Activated CD4-positive, alpha-beta T cell treated with anti-CD3 and anti-CD28 coated beads for 1 hour (primary cell): ENCODE results near the gene DGKZ.

Experiments used
- DNase-seq: peaks from one replicate; pipeline ENCODE4 v3.0.0-alpha.2; 2020

The DGKZ gene

GRCh38 chr11:46348566-46349401 lies 1.5 kb downstream of the DGKZ start:
- DNase-seq: peak; percentile 39

GRCh38 chr11:46350695-46351094 lies 3.4 kb downstream of the DGKZ start:
- no peak for DNase-seq

GRCh38 chr11:46351148-46351547 lies 3.9 kb downstream of the DGKZ start:
- DNase-seq: no peak

- DNase-seq: no peak
These were observed 4.3 kb downstream of the DGKZ start for GRCh38 chr11:46351606-46352005.

GRCh38 chr11:46352063-46352841 lies 5.0 kb downstream of the DGKZ start:
- DNase-seq: peak; percentile 70

GRCh38 chr11:46353698-46354097 lies 6.4 kb downstream of the DGKZ start:
- no peak for DNase-seq

- no peak for DNase-seq
These were observed 9.7 kb downstream of the DGKZ start for GRCh38 chr11:46356924-46357482.

- DNase-seq: no peak
These were observed 10.2 kb downstream of the DGKZ start for GRCh38 chr11:46357483-46357936.

GRCh38 chr11:46359953-46360352 lies 12.7 kb downstream of the DGKZ start:
- DNase-seq: no peak

- no peak for DNase-seq
These were observed 13.6 kb downstream of the DGKZ start for GRCh38 chr11:46360878-46361277.

GRCh38 chr11:46361283-46362155 lies 14.3 kb downstream of the DGKZ start:
- peak; percentile 50 for DNase-seq

- DNase-seq: no peak
These were observed 15.1 kb downstream of the DGKZ start for GRCh38 chr11:46362156-46363030.

- no peak for DNase-seq
These were observed 15.8 kb downstream of the DGKZ start for GRCh38 chr11:46363031-46363407.

- no peak for DNase-seq
These were observed 16.3 kb downstream of the DGKZ start for GRCh38 chr11:46363455-46364005.

- DNase-seq: no peak
These were observed 16.8 kb downstream of the DGKZ start for GRCh38 chr11:46364056-46364455.

GRCh38 chr11:46364791-46365190 lies 17.5 kb downstream of the DGKZ start:
- DNase-seq: no peak

GRCh38 chr11:46366260-46366659 lies 19.0 kb downstream of the DGKZ start:
- no peak for DNase-seq

GRCh38 chr11:46366661-46367161 lies 19.4 kb downstream of the DGKZ start:
- DNase-seq: no peak

GRCh38 chr11:46367244-46367915 lies 20.1 kb downstream of the DGKZ start:
- peak; percentile 65 for DNase-seq

GRCh38 chr11:46367916-46368267 lies 20.6 kb downstream of the DGKZ start:
- DNase-seq: no peak
